ENCODE measurements around the gene F10.

F10 gene

DNA sequence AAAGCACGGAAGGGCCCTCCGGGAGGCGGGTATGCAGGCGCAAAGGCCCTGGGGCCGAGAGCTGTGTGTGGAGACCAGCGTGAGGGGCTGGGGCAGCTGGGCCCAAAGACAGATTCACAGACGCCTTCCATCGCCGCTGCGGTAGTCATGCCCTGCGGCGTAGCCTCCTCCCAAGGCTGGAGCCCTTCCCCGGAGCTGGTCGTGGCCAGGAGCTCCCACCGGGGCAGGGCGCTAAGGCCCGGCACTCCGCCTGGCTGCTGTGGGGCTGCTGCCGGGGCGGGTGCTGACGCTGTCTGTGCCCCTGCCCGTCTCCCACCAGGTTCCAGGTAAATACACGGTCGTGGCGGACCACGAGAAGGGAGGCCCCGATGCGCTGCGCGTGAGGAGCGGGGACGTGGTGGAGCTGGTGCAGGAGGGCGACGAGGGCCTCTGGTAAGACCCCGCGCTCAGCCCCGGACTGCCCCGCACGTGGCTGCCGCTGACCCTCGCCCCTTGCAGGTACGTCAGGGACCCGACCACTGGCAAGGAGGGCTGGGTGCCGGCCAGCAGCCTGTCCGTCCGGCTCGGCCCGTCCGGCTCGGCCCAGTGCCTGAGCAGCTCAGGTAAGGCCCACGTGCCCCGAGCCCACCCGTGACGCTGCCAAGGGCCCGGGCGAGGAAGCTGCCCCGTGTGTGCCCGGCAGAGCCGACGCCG lies 26.4 kb upstream of the F10 start:
- no peak for DNase-seq (ENCODE audit: low read depth in 1 of 2, low spot score in 1 of 2)

DNA sequence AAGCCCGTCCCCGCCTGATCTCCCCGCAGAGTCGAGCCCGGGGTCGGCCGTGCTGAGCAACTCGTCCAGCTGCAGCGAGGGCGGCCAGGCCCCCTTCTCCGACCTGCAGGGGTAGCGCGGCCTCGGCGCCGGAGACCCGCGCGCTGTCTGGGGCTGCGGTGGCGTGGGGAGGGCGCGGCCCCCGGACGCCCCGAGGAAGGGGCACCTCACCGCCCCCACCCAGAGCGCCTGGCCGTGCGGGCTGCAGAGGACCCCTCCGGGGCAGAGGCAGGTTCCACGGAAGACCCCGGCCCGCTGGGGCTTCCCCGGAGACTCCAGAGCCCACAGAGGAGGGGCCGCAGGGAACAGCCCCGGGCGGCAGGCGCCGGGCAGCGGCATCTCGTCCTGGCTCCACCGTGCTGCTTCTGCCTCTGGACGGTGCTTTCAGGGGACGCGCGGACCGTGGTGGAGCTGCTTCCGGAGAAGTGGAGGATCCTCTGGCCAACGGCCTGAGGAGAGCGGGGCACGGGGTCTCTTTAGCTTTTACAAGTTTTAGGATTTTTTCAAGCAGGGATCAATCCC lies 25.8 kb upstream of the F10 start:
- DNase-seq (ENCODE audit: low read depth in 1 of 2, low spot score in 1 of 2) = no peak
- TF ChIP-seq, protein P1, sequence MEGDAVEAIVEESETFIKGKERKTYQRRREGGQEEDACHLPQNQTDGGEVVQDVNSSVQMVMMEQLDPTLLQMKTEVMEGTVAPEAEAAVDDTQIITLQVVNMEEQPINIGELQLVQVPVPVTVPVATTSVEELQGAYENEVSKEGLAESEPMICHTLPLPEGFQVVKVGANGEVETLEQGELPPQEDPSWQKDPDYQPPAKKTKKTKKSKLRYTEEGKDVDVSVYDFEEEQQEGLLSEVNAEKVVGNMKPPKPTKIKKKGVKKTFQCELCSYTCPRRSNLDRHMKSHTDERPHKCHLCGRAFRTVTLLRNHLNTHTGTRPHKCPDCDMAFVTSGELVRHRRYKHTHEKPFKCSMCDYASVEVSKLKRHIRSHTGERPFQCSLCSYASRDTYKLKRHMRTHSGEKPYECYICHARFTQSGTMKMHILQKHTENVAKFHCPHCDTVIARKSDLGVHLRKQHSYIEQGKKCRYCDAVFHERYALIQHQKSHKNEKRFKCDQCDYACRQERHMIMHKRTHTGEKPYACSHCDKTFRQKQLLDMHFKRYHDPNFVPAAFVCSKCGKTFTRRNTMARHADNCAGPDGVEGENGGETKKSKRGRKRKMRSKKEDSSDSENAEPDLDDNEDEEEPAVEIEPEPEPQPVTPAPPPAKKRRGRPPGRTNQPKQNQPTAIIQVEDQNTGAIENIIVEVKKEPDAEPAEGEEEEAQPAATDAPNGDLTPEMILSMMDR (IDR thresholded peaks at IDR 0.05; ENCODE audit: insufficient read depth, low read length) = no peak
- TF ChIP-seq, protein P2, sequence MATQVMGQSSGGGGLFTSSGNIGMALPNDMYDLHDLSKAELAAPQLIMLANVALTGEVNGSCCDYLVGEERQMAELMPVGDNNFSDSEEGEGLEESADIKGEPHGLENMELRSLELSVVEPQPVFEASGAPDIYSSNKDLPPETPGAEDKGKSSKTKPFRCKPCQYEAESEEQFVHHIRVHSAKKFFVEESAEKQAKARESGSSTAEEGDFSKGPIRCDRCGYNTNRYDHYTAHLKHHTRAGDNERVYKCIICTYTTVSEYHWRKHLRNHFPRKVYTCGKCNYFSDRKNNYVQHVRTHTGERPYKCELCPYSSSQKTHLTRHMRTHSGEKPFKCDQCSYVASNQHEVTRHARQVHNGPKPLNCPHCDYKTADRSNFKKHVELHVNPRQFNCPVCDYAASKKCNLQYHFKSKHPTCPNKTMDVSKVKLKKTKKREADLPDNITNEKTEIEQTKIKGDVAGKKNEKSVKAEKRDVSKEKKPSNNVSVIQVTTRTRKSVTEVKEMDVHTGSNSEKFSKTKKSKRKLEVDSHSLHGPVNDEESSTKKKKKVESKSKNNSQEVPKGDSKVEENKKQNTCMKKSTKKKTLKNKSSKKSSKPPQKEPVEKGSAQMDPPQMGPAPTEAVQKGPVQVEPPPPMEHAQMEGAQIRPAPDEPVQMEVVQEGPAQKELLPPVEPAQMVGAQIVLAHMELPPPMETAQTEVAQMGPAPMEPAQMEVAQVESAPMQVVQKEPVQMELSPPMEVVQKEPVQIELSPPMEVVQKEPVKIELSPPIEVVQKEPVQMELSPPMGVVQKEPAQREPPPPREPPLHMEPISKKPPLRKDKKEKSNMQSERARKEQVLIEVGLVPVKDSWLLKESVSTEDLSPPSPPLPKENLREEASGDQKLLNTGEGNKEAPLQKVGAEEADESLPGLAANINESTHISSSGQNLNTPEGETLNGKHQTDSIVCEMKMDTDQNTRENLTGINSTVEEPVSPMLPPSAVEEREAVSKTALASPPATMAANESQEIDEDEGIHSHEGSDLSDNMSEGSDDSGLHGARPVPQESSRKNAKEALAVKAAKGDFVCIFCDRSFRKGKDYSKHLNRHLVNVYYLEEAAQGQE (IDR thresholded peaks at IDR 0.05; ENCODE audit: insufficient replicate concordance, low read depth) = no peak
- no peak for TF ChIP-seq SPI1 (IDR thresholded peaks at IDR 0.05; ENCODE audit: borderline replicate concordance, low read depth)
- TF ChIP-seq POLR2AphosphoS5 (IDR thresholded peaks at IDR 0.05; ENCODE audit: low read depth) = no peak
- no peak for TF ChIP-seq GABPA (IDR thresholded peaks at IDR 0.05; ENCODE audit: low read depth)
- Histone ChIP-seq H3K27ac (replicated peaks) (no peak overlapping the region), H3K4me3 (replicated peaks; ENCODE audit: insufficient read depth, low read length) (no peak overlapping the region), H3K27me3 (ENCODE audit: insufficient read depth, poor library complexity, severe bottlenecking) (peaks cover 5% of the 10 kb centered on the region)

More for the DNA sequence above, 26.4 kb upstream of the F10 start:
- Histone ChIP-seq H3K27ac (replicated peaks) (no peak overlapping the region), H3K4me3 (replicated peaks; ENCODE audit: insufficient read depth, low read length) (no peak overlapping the region), H3K27me3 (ENCODE audit: insufficient read depth, poor library complexity, severe bottlenecking) (peaks cover 5% of the 10 kb centered on the region)
- TF ChIP-seq, protein P2 (IDR thresholded peaks at IDR 0.05; ENCODE audit: insufficient replicate concordance, low read depth) = no peak
- TF ChIP-seq GABPA (IDR thresholded peaks at IDR 0.05; ENCODE audit: low read depth) = no peak
- TF ChIP-seq POLR2AphosphoS5 (IDR thresholded peaks at IDR 0.05; ENCODE audit: low read depth) = no peak
- no peak for TF ChIP-seq SPI1 (IDR thresholded peaks at IDR 0.05; ENCODE audit: borderline replicate concordance, low read depth)
- TF ChIP-seq, protein P1 (IDR thresholded peaks at IDR 0.05; ENCODE audit: insufficient read depth, low read length) = no peak

- Histone ChIP-seq H3K4me3 (replicated peaks; ENCODE audit: insufficient read depth, low read length) (no peak overlapping the region), H3K27me3 (ENCODE audit: insufficient read depth, poor library complexity, severe bottlenecking) (peaks cover 5% of the 10 kb centered on the region), H3K27ac (replicated peaks) (no peak overlapping the region)
- no peak for TF ChIP-seq POLR2AphosphoS5 (IDR thresholded peaks at IDR 0.05; ENCODE audit: low read depth)
- TF ChIP-seq, protein P2 (IDR thresholded peaks at IDR 0.05; ENCODE audit: insufficient replicate concordance, low read depth) = no peak
- no peak for TF ChIP-seq GABPA (IDR thresholded peaks at IDR 0.05; ENCODE audit: low read depth)
- no peak for TF ChIP-seq SPI1 (IDR thresholded peaks at IDR 0.05; ENCODE audit: borderline replicate concordance, low read depth)
- TF ChIP-seq, protein P1 (IDR thresholded peaks at IDR 0.05; ENCODE audit: insufficient read depth, low read length) = no peak
- no peak for DNase-seq (ENCODE audit: low read depth in 1 of 2, low spot score in 1 of 2)
Observed at GRCh38 chr13:113097651-113098050, 24.9 kb upstream of the F10 start.
